Gastrocnemius medialis (tissue), 4 donors: ENCODE measurements around the gene ENTREP1. TPM values are rescaled to one million over a fixed set of nuclear protein-coding genes. Genes with fewer than 3 reads are reported as not detected.

Source experiments
- ATAC-seq, 2 donors: fragments of 150-250 bp; one replicate each; pipeline ENCODE4 v1.9.1; 2016
- DNase-seq, 2 donors: peaks; one replicate each; pipeline ENCODE4 v3.0.0-alpha.2; 2019
- H3K27ac ChIP-seq, 4 donors: fragments of 200-600 bp; sonication (generic); 1 replicate in 1 of 4; 2 replicates in 3 of 4; pipeline ENCODE4 v1.5.1; 2016 to 2018; ENCODE audit warnings: mild to moderate bottlenecking in 2 of 4, moderate library complexity in 1 of 4
- H3K27me3 ChIP-seq, 3 donors: fragments of 200-600 bp; sonication (generic) in 2 of 3; 1 replicate in 1 of 3; 2 replicates in 2 of 3; pipeline versions ENCODE4 v1.5.1 to v1.6.0; 2016 to 2019; ENCODE audit warnings: mild to moderate bottlenecking in 1 of 3, moderate library complexity in 1 of 3
- H3K36me3 ChIP-seq, 2 donors: fragments of 200-600 bp; sonication (generic) in 1 of 2; one replicate each; pipeline ENCODE4 v1.5.1; 2017 to 2018
- H3K4me1 ChIP-seq, 2 donors: fragments of 200-600 bp; sonication (generic) in 1 of 2; one replicate each; pipeline ENCODE4 v1.5.1; 2016 to 2017; ENCODE audit warnings: mild to moderate bottlenecking in 2 of 2
- H3K4me3 ChIP-seq, 4 donors: fragments of 200-600 bp; sonication (generic) in 3 of 4; 1 replicate in 1 of 4; 2 replicates in 3 of 4; pipeline ENCODE4 v1.5.1; 2016 to 2019; ENCODE audit warnings: mild to moderate bottlenecking in 2 of 4
- H3K9me3 ChIP-seq, 3 donors: fragments of 200-600 bp; sonication (generic) in 2 of 3; 1 replicate in 1 of 3; 2 replicates in 2 of 3; pipeline ENCODE4 v1.5.1; 2016 to 2019
- CTCF ChIP-seq, 5 experiments: fragments of 450-650 bp in 3 of 5; fragments of 200-600 bp in 2 of 5; sonication (generic) in 2 of 5; IDR thresholded peaks in 4 of 5; conservative IDR thresholded peaks in 1 of 5; 1 replicate in 4 of 5; 2 replicates in 1 of 5; pipeline ENCODE4 v1.5.1; 2016 to 2019; ENCODE audit warnings: antibody characterized with exemption in 5 of 5, mild to moderate bottlenecking in 3 of 5, moderate library complexity in 3 of 5
- POLR2A ChIP-seq, 2 donors: fragments of 450-650 bp; IDR thresholded peaks; one replicate each; pipeline ENCODE4 v1.6.1; 2017; ENCODE audit warnings: antibody characterized with exemption in 2 of 2, mild to moderate bottlenecking in 2 of 2, moderate library complexity in 2 of 2
- in situ Hi-C, 4 donors: fragments of 200-750 bp; cut with MboI; loops; one replicate each; pipeline versions ENCODE4 v1.15.0 to v1.8.0; 2017; ENCODE audit warnings: low sequenced_read_pairs in 4 of 4
- intact Hi-C: fragments of 100-400 bp; cut with DNase I; formaldehyde crosslinking; loops from one replicate; pipeline ENCODE4 v1.15.1; 2023; ENCODE audit warnings: low total_unique reads
- total RNA-seq, 4 donors: library from RNA; depleted of rRNA; stranded (reverse); fragments of >200 nt; gene quantifications; one replicate each; pipeline versions ENCODE4 v1.1.0 to v1.2.3, GENCODE V29; 2016

Gene ENTREP1
- total RNA-seq, 4 donors from 2014 or later, result 10.8 to 26.8 (median 17.1) TPM

GRCh38 chr9:69346596-69347390, 21.8 kb downstream of the ENTREP1 start:
- H3K36me3 ChIP-seq, result no peaks in the 10 kb centered on the region
- H3K27ac ChIP-seq, result peak overlapping the region in 3 of 4 donors; percentile 21 to 65 (median 64)
- in situ Hi-C loops (no loop called here), intact Hi-C loops (no loop called here)
- TF ChIP-seq CTCF (IDR thresholded peaks at IDR 0.05 in 4 of 5, conservative IDR thresholded peaks at IDR 0.05 in 1 of 5) (no peak), POLR2A (IDR thresholded peaks at IDR 0.05) (no peak)
- ATAC-seq (no peak), DNase-seq (no peak)
- no peak overlapping the region for H3K4me3 ChIP-seq
- H3K27me3 ChIP-seq, result no peaks in the 10 kb centered on the region
- H3K4me1 ChIP-seq, result peaks cover 25 to 28% of the 10 kb centered on the region in 2 donors
- no peaks in the 10 kb centered on the region for H3K9me3 ChIP-seq

- intact Hi-C loops, result no loop called here
- Histone ChIP-seq H3K4me3 (no peak overlapping the region), H3K36me3 (no peaks in the 10 kb centered on the region), H3K27me3 (no peaks in the 10 kb centered on the region), H3K4me1 (peaks cover 20 to 22% of the 10 kb centered on the region in 2 donors), H3K27ac (peak overlapping the region in 3 of 4 donors; percentile 21 to 65 (median 64)), H3K9me3 (no peaks in the 10 kb centered on the region)
- in situ Hi-C loops, result no loop called here
- no peak for TF ChIP-seq POLR2A (IDR thresholded peaks at IDR 0.05)
- TF ChIP-seq CTCF (IDR thresholded peaks at IDR 0.05 in 4 of 5, conservative IDR thresholded peaks at IDR 0.05 in 1 of 5), result no peak
- ATAC-seq, result no peak
- DNase-seq, result no peak
Measured at GRCh38 chr9:69347607-69348006, 22.6 kb downstream of the ENTREP1 start.

GRCh38 chr9:69351227-69351626, 26.2 kb downstream of the ENTREP1 start:
- Histone ChIP-seq H3K4me1 (peaks cover 24% of the 10 kb centered on the region in 2 donors), H3K9me3 (no peaks in the 10 kb centered on the region), H3K36me3 (no peaks in the 10 kb centered on the region), H3K27ac (no peak overlapping the region), H3K27me3 (no peaks in the 10 kb centered on the region), H3K4me3 (no peak overlapping the region)
- intact Hi-C loops, result no loop called here
- TF ChIP-seq POLR2A (IDR thresholded peaks at IDR 0.05) (no peak), CTCF (IDR thresholded peaks at IDR 0.05 in 4 of 5, conservative IDR thresholded peaks at IDR 0.05 in 1 of 5) (no peak)
- ATAC-seq, result no peak
- in situ Hi-C loops, result no loop called here
- no peak for DNase-seq

- intact Hi-C loops, result no loop called here
- Histone ChIP-seq H3K27me3 (no peaks in the 10 kb centered on the region), H3K9me3 (no peaks in the 10 kb centered on the region), H3K4me3 (no peak overlapping the region), H3K27ac (peak overlapping the region; percentile 62 to 81 (median 72)), H3K4me1 (peaks cover 34 to 41% of the 10 kb centered on the region in 2 donors), H3K36me3 (no peaks in the 10 kb centered on the region)
- TF ChIP-seq CTCF (IDR thresholded peaks at IDR 0.05 in 4 of 5, conservative IDR thresholded peaks at IDR 0.05 in 1 of 5) (no peak), POLR2A (IDR thresholded peaks at IDR 0.05) (no peak)
- in situ Hi-C loops, result no loop called here
- ATAC-seq (no peak), DNase-seq (no peak)
Measured at GRCh38 chr9:69355232-69355631, 30.2 kb downstream of the ENTREP1 start.
